ENCODE measurements around the gene TMEM14A. TPM values are rescaled to one million over a fixed set of nuclear protein-coding genes. Genes with fewer than 3 reads are reported as not detected.
"Not testable (repeated sequence)": the region's sequence is repeated elsewhere in the genome, so short reads cannot be mapped to it uniquely, and the experiment has no call there.

TMEM14A gene
- total and polyA plus RNA-seq, 2 experiments from 2014 or later: 10.7 to 34.4 TPM

GRCh38 chr6:52696418-52696817 is 25.5 kb downstream of the TMEM14A start:
- no peaks in the 10 kb centered on the region for H3K27me3 ChIP-seq
- H3K36me3 ChIP-seq: no peaks in the 10 kb centered on the region
- H3K9me3 ChIP-seq (ENCODE audit: low read depth): no peaks in the 10 kb centered on the region
- no peak overlapping the region for H3K27ac ChIP-seq
- H3K4me3 ChIP-seq: no peak overlapping the region
- DNase-seq (ENCODE audit: low read depth in 1 of 2, low spot score in 1 of 2): no peak
- no peak for TF ChIP-seq CTCF (IDR thresholded peaks at IDR 0.05; ENCODE audit: low read depth, low read length)
- H3K4me1 ChIP-seq (ENCODE audit: low read depth): no peaks in the 10 kb centered on the region

GRCh38 chr6:52697903-52698302 is 27.0 kb downstream of the TMEM14A start:
- peak in 1 of 2 donors; percentile 29 for DNase-seq (ENCODE audit: low read depth in 1 of 2, low spot score in 1 of 2)
- Histone ChIP-seq H3K4me1 (ENCODE audit: low read depth) (no peaks in the 10 kb centered on the region), H3K4me3 (no peak overlapping the region), H3K27ac (no peak overlapping the region), H3K36me3 (no peaks in the 10 kb centered on the region), H3K27me3 (no peaks in the 10 kb centered on the region), H3K9me3 (ENCODE audit: low read depth) (no peaks in the 10 kb centered on the region)
- TF ChIP-seq CTCF (IDR thresholded peaks at IDR 0.05; ENCODE audit: low read depth, low read length): peak; percentile 11

- no peak for TF ChIP-seq CTCF (IDR thresholded peaks at IDR 0.05; ENCODE audit: low read depth, low read length)
- no peak for DNase-seq (ENCODE audit: low read depth in 1 of 2, low spot score in 1 of 2)
- H3K27me3 ChIP-seq: no peaks in the 10 kb centered on the region
- no peaks in the 10 kb centered on the region for H3K36me3 ChIP-seq
- H3K4me3 ChIP-seq: no peak overlapping the region
- H3K9me3 ChIP-seq (ENCODE audit: low read depth): no peaks in the 10 kb centered on the region
- no peak overlapping the region for H3K27ac ChIP-seq
- H3K4me1 ChIP-seq (ENCODE audit: low read depth): no peaks in the 10 kb centered on the region
These were observed 33.1 kb downstream of the TMEM14A start for GRCh38 chr6:52704060-52704459.

- H3K4me1 ChIP-seq (ENCODE audit: low read depth); DNase-seq (ENCODE audit: low read depth in 1 of 2, low spot score in 1 of 2); H3K27ac ChIP-seq; H3K4me3 ChIP-seq; H3K27me3 ChIP-seq; H3K36me3 ChIP-seq; H3K9me3 ChIP-seq (ENCODE audit: low read depth): not testable (repeated sequence)
These were observed 34.0 kb downstream of the TMEM14A start for GRCh38 chr6:52704781-52705502.

- Histone ChIP-seq H3K27me3 (no peaks in the 10 kb centered on the region), H3K9me3 (ENCODE audit: low read depth) (no peaks in the 10 kb centered on the region), H3K36me3 (no peaks in the 10 kb centered on the region), H3K4me1 (ENCODE audit: low read depth) (no peaks in the 10 kb centered on the region), H3K27ac (no peak overlapping the region), H3K4me3 (no peak overlapping the region)
- DNase-seq (ENCODE audit: low read depth in 1 of 2, low spot score in 1 of 2): no peak
- no peak for TF ChIP-seq CTCF (IDR thresholded peaks at IDR 0.05; ENCODE audit: low read depth, low read length)
These were observed 35.1 kb downstream of the TMEM14A start for GRCh38 chr6:52706001-52706400.

- Histone ChIP-seq H3K36me3 (no peaks in the 10 kb centered on the region), H3K4me3 (no peak overlapping the region), H3K9me3 (ENCODE audit: low read depth) (no peaks in the 10 kb centered on the region), H3K27me3 (no peaks in the 10 kb centered on the region), H3K4me1 (ENCODE audit: low read depth) (no peaks in the 10 kb centered on the region), H3K27ac (no peak overlapping the region)
- no peak for DNase-seq (ENCODE audit: low read depth in 1 of 2, low spot score in 1 of 2)
- TF ChIP-seq CTCF (IDR thresholded peaks at IDR 0.05; ENCODE audit: low read depth, low read length): no peak
These were observed 37.2 kb downstream of the TMEM14A start for GRCh38 chr6:52707963-52708680.
